Measurements from ENCODE around the gene L3MBTL1. TPM values are rescaled to one million over a fixed set of nuclear protein-coding genes. Genes with fewer than 3 reads are reported as not detected.

Gene L3MBTL1
- total RNA-seq, 4 donors from 2014 or later = 10.9 to 152 (median 23.1) TPM

DNA sequence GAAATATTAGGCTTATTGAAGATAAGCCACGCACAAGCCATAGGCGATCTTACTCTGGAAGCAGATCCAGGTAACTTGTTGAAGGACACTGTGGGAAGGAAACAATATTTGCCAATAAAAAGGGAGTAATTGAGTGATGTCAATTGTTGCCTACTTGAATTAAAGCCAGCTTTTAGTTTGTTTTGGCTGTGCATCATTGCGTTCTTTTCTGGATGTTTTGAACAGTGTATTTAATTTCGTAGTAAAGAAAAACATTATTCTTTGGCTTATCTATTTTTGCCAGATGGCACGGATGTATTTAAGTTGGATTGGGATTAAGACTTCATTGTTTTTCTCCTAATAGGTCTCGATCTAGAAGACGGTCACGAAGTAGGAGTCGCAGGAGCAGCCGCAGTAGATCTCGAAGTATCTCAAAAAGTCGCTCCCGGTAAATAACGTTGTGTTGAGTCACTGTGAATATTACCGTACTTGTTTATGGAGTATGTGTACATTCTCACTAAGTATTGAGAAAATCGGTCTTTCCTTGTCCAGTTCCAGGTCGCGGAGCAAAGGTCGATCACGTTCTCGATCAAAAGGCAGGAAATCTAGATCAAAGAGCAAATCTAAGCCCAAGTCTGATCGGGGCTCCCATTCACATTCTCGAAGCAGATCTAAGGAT is 47.2 kb upstream of the L3MBTL1 start:
- Histone ChIP-seq H3K36me3 (peaks cover 0 to 47% (median 22%) of the 10 kb centered on the region in 4 donors), H3K27ac (no peak overlapping the region), H3K4me1 (peaks cover 3 to 41% (median 17%) of the 10 kb centered on the region in 4 donors), H3K4me3 (no peak overlapping the region), H3K9me3 (no peaks in the 10 kb centered on the region), H3K27me3 (no peaks in the 10 kb centered on the region)
- TF ChIP-seq POLR2AphosphoS5 (IDR thresholded peaks at IDR 0.05) (no peak), EP300 (IDR thresholded peaks at IDR 0.05; ENCODE audit: low read depth) (no peak), POLR2A (IDR thresholded peaks at IDR 0.05) (no peak)
- TF ChIP-seq, protein P1, sequence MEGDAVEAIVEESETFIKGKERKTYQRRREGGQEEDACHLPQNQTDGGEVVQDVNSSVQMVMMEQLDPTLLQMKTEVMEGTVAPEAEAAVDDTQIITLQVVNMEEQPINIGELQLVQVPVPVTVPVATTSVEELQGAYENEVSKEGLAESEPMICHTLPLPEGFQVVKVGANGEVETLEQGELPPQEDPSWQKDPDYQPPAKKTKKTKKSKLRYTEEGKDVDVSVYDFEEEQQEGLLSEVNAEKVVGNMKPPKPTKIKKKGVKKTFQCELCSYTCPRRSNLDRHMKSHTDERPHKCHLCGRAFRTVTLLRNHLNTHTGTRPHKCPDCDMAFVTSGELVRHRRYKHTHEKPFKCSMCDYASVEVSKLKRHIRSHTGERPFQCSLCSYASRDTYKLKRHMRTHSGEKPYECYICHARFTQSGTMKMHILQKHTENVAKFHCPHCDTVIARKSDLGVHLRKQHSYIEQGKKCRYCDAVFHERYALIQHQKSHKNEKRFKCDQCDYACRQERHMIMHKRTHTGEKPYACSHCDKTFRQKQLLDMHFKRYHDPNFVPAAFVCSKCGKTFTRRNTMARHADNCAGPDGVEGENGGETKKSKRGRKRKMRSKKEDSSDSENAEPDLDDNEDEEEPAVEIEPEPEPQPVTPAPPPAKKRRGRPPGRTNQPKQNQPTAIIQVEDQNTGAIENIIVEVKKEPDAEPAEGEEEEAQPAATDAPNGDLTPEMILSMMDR (IDR thresholded peaks at IDR 0.05) = no peak
- no peak for DNase-seq
- in situ Hi-C loops (cut with MboI; ENCODE audit: low pct_ligation_motif_present in 1 of 4, low pct_unique_long_range_greater_than_20kb in 1 of 4, low sequenced_read_pairs in 3 of 4) (loop anchor here in 1 of 4 donors (25.0 kb wide), 1 partner anchor 627 kb away; no protein-coding TSS in a partner anchor), intact Hi-C loops (cut with DNase I; ENCODE audit: low total_unique reads) (no loop called here)
- WGBS, 2 donors (ENCODE audit: low coverage in 1 of 2) = 89 to 92% methylated on average over 23 of the region's 23 CpGs

DNA sequence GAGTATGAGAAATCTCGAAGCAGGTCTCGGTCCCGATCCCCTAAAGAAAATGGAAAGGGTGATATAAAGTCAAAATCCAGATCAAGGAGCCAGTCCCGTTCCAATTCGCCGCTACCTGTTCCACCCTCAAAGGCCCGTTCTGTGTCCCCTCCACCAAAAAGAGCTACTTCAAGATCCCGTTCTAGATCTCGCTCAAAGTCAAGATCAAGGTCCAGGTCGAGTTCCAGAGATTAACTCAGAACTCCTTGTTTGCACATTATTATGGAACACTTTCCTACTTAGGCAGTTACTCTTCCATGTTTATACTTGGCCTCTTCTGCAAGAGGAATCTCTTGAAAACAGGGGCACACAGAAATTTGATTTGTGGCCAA is 46.7 kb upstream of the L3MBTL1 start:
- H3K4me3 ChIP-seq = no peak overlapping the region
- H3K27ac ChIP-seq = no peak overlapping the region
- H3K36me3 ChIP-seq = peaks cover 0 to 51% (median 22%) of the 10 kb centered on the region in 4 donors
- 88 to 90% methylated on average over 10 of the region's 10 CpGs for WGBS, 2 donors (ENCODE audit: low coverage in 1 of 2)
- H3K9me3 ChIP-seq = no peaks in the 10 kb centered on the region
- no peak for DNase-seq
- intact Hi-C loops (cut with DNase I; ENCODE audit: low total_unique reads) = no loop called here
- in situ Hi-C loops (cut with MboI; ENCODE audit: low pct_ligation_motif_present in 1 of 4, low pct_unique_long_range_greater_than_20kb in 1 of 4, low sequenced_read_pairs in 3 of 4) = loop anchor here in 1 of 4 donors (25.0 kb wide), 1 partner anchor 626 kb away; no protein-coding TSS in a partner anchor
- H3K27me3 ChIP-seq = no peaks in the 10 kb centered on the region
- TF ChIP-seq, protein P1 (IDR thresholded peaks at IDR 0.05) = no peak
- TF ChIP-seq POLR2AphosphoS5 (IDR thresholded peaks at IDR 0.05) (no peak), POLR2A (IDR thresholded peaks at IDR 0.05) (no peak), EP300 (IDR thresholded peaks at IDR 0.05; ENCODE audit: low read depth) (no peak)
- peaks cover 3 to 41% (median 17%) of the 10 kb centered on the region in 4 donors for H3K4me1 ChIP-seq

DNA sequence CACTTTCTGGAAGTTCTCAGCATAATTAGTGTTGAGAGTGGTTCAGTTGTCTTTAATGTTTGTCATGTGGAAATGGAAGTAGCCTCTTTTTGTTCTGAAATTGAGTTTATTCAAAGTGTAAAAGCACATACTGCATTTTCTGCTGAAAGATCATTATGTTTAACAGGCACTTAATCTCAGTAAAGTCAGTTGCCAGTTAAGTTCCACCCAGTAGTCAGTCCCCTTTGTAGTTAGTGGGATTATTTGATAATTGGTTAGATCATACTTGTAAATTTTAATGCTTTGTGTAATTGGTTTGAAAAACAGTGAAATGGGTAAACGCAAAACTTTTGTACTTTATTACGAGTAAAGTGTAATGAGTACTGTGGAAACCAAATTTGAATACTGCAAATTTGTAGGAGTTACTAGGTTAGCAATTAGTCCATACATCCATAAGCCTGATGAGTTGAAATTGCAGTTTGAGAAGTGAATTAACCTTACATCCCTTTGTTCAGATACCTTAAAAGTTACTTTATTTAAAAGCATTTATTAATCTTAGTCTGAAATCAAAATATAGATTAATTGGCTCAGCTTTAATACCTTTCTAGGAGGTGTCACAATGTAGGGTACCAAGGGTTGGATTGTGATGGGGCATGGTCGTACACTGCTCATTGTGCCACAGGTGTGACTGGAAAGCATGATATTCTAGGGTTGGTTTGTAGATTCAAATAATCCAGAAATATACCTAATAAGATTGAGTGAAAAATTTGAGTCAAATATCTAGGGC is 45.4 kb upstream of the L3MBTL1 start:
- intact Hi-C loops (cut with DNase I; ENCODE audit: low total_unique reads) = no loop called here
- WGBS, 2 donors (ENCODE audit: low coverage in 1 of 2) = 93 to 100% methylated on average over 2 to 3 of the region's 3 CpGs
- H3K36me3 ChIP-seq = peaks cover 0 to 55% (median 22%) of the 10 kb centered on the region in 4 donors
- peaks cover 0 to 33% (median 11%) of the 10 kb centered on the region in 4 donors for H3K4me1 ChIP-seq
- no peak for DNase-seq
- no peak overlapping the region for H3K27ac ChIP-seq
- no peak overlapping the region for H3K4me3 ChIP-seq
- no peaks in the 10 kb centered on the region for H3K27me3 ChIP-seq
- in situ Hi-C loops (cut with MboI; ENCODE audit: low pct_ligation_motif_present in 1 of 4, low pct_unique_long_range_greater_than_20kb in 1 of 4, low sequenced_read_pairs in 3 of 4) = loop anchor here in 1 of 4 donors (25.0 kb wide), 1 partner anchor 625 kb away; no protein-coding TSS in a partner anchor
- no peaks in the 10 kb centered on the region for H3K9me3 ChIP-seq
- TF ChIP-seq, protein P1 (IDR thresholded peaks at IDR 0.05) = no peak
- TF ChIP-seq EP300 (IDR thresholded peaks at IDR 0.05; ENCODE audit: low read depth) (no peak), POLR2AphosphoS5 (IDR thresholded peaks at IDR 0.05) (no peak), POLR2A (IDR thresholded peaks at IDR 0.05) (no peak)
